DOHH2 (cell line): ENCODE measurements around the gene HMMR.

ENCODE experiments used
- CTCF ChIP-seq: fragments of 200-600 bp; sonication (generic); IDR thresholded peaks from one replicate; pipeline ENCODE4 v1.5.1; 2014; ENCODE audit warnings: antibody characterized with exemption, mild to moderate bottlenecking, low read depth, low read length; ENCODE audit not compliant: poor library complexity, severe bottlenecking
- EZH2phosphoT487 ChIP-seq: fragments of 200-600 bp; sonication (generic); IDR thresholded peaks from 2 replicates; pipeline ENCODE4 v1.6.1; 2017; ENCODE audit warnings: borderline replicate concordance, mild to moderate bottlenecking, antibody characterized with exemption, low read length, moderate library complexity, mixed read lengths

- TF ChIP-seq CTCF (no peak), EZH2phosphoT487 (no peak)
Measured at GRCh38 chr5:163459462-163459818, 992 bp upstream of the HMMR start.
